HG03520 (cell line): ENCODE data around the gene AFAP1L1.
A peak's percentile ranks its signal among the peaks of the same experiment; 100 is the strongest.

Experiments used
- ATAC-seq: cut with Tn5 transposase; IDR thresholded peaks from one replicate; pipeline ENCODE4 v1.9.1; 2021; ENCODE audit warnings: mild to moderate bottlenecking, moderate library complexity; ENCODE audit not compliant: unreplicated experiment

AFAP1L1 gene

GRCh38 chr5:149344151-149344550 is 72.5 kb downstream of the AFAP1L1 start:
- no peak for ATAC-seq

GRCh38 chr5:149345147-149345891 is 73.7 kb downstream of the AFAP1L1 start, which contains the start of gene GRPEL2:
Gene GRPEL2, plus strand, starts transcription at chr5:149345499. Its CDS starts 41 bp downstream, at chr5:149345540.
- ATAC-seq, result peak; percentile 94

GRCh38 chr5:149345892-149346222 is 74.2 kb downstream of the AFAP1L1 start:
- no peak for ATAC-seq

- no peak for ATAC-seq
Observed at GRCh38 chr5:149348518-149348917, 76.9 kb downstream of the AFAP1L1 start.

GRCh38 chr5:149349382-149349781 is 77.7 kb downstream of the AFAP1L1 start:
- ATAC-seq, result no peak

GRCh38 chr5:149352169-149352568 is 80.5 kb downstream of the AFAP1L1 start:
- no peak for ATAC-seq

GRCh38 chr5:149353911-149354310 is 82.3 kb downstream of the AFAP1L1 start:
- no peak for ATAC-seq

GRCh38 chr5:149355688-149356087 is 84.0 kb downstream of the AFAP1L1 start:
- no peak for ATAC-seq

- no peak for ATAC-seq
Observed at GRCh38 chr5:149356391-149356790, 84.7 kb downstream of the AFAP1L1 start.

GRCh38 chr5:149357370-149358293 is 86.0 kb downstream of the AFAP1L1 start, which contains the start of gene PCYOX1L:
Gene PCYOX1L, plus strand, starts transcription at chr5:149358046. Its CDS starts 23 bp downstream, at chr5:149358069.
- peak; percentile 99 for ATAC-seq

GRCh38 chr5:149358294-149358651 is 86.6 kb downstream of the AFAP1L1 start:
- ATAC-seq, result no peak

- no peak for ATAC-seq
Observed at GRCh38 chr5:149358868-149359495, 87.3 kb downstream of the AFAP1L1 start.

GRCh38 chr5:149360272-149360671 is 88.6 kb downstream of the AFAP1L1 start:
- ATAC-seq, result no peak

- ATAC-seq, result no peak
Observed at GRCh38 chr5:149362541-149362940, 90.9 kb downstream of the AFAP1L1 start.

- ATAC-seq, result no peak
Observed at GRCh38 chr5:149363358-149363757, 91.7 kb downstream of the AFAP1L1 start.

- no peak for ATAC-seq
Observed at GRCh38 chr5:149363936-149364335, 92.3 kb downstream of the AFAP1L1 start.

- no peak for ATAC-seq
Observed at GRCh38 chr5:149364719-149365118, 93.1 kb downstream of the AFAP1L1 start.

- ATAC-seq, result no peak
Observed at GRCh38 chr5:149365418-149365817, 93.8 kb downstream of the AFAP1L1 start.

- no peak for ATAC-seq
Observed at GRCh38 chr5:149366169-149366729, 94.6 kb downstream of the AFAP1L1 start.

GRCh38 chr5:149367249-149367971 is 95.8 kb downstream of the AFAP1L1 start:
- peak; percentile 73 for ATAC-seq
